GM21825 (cell line): ENCODE data around the gene SMPDL3A.
"Not testable (repeated sequence)": the region's sequence is repeated elsewhere in the genome, so short reads cannot be mapped to it uniquely, and the experiment has no call there.

Experiments
- ATAC-seq: cut with Tn5 transposase; IDR thresholded peaks from one replicate; pipeline ENCODE4 v1.9.1; 2021; ENCODE audit warnings: mild to moderate bottlenecking, moderate library complexity; ENCODE audit not compliant: unreplicated experiment

Gene SMPDL3A

DNA sequence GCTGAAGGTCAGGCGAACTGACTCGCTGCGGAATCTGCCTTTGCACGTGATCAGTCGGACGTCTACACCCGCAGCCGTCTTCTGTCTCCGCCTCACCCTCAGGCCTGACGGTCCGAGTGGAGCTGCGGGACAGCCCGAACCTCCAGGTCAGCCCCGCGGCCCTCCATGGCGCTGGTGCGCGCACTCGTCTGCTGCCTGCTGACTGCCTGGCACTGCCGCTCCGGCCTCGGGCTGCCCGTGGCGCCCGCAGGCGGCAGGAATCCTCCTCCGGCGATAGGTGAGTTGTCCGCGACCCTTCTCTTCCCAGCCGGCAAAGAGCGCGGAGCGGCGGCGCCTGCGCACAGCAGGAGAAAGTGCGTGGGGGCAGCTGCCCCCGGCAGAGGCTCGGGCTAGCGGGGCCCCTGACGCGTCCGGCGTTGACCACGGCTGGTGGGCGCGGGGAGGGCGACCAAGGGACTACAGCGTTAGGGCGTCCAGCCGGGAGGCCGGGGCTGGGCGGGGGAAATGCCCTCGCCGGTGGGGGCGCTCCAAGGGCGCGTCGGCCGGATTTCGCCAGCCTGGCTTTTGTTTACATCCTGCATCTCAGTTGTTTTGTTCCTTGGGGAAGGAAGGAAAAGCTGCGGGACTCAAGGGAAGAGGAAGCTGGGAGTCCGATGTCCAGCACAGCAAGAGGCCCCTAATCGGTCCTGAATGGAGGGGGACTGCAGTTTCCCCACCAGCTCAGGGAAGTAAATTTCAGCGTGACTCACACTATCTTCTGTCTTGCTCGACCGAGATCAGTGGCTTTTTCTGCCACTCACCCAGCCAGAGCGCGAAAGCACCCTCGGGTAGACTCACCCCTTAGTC, at the start of gene SMPDL3A:
Gene SMPDL3A, plus strand, starts transcription at position 77 of the 846 bp plus-strand sequence. Its CDS starts 89 bp downstream, at position 166.
- peak; percentile 68 for ATAC-seq

- no peak for ATAC-seq
Observed at GRCh38 chr6:122740091-122740490, 49.0 kb upstream of the SMPDL3A start.

DNA sequence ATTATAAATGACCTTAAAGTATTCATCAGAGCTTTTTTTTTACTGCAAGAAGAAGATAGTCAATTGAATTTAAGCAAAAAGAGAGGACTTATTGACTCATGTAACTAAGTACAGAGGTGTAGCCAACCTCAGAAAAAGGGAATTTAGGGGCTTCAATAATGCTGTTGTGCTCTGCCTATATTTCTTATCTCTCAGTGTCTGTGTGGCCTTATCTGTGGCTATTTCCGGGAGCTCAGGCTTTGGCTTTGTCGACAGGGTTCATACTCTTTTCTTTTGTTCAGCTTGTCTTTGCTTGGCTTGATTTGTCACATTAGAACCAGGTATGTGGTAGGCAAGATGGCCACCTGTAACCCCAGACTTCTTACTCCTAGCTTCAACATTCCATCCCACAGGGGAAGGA, 48.1 kb upstream of the SMPDL3A start:
- no peak for ATAC-seq

GRCh38 chr6:122744247-122744646, 44.8 kb upstream of the SMPDL3A start:
- ATAC-seq, result not testable (repeated sequence)

GRCh38 chr6:122744856-122745255, 44.2 kb upstream of the SMPDL3A start:
- ATAC-seq, result not testable (repeated sequence)

- no peak for ATAC-seq
Observed at GRCh38 chr6:122746688-122747087, 42.4 kb upstream of the SMPDL3A start.

- no peak for ATAC-seq
Observed at GRCh38 chr6:122747573-122747972, 41.5 kb upstream of the SMPDL3A start.

GRCh38 chr6:122748945-122749344, 40.1 kb upstream of the SMPDL3A start:
- not testable (repeated sequence) for ATAC-seq

DNA sequence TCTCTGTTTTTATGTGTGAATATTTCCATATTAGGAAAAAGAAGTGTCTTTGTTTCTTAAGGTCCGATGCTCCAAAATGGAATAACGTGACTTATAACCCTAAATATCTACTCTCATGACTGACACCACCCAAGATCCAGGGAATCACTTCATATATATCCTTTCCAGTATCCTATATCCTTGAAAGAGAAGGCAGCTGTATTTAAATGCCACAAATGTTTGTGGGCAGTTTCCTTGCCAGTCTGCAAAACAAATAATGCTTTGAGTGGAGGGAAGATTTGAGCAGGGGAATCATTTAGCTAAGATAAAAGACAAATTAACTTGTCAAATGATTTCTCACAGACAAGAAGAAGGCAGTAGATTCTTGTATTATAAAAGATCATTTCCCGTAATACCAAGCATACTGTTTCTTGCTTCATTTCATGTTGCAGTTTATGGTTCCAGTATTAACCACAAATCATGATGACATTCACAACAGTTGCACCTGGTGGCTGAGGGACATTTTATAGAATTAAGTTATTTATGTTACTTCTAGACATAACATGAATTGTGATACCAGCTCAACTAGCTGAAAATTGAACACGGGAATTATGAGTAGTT, 39.5 kb upstream of the SMPDL3A start:
- no peak for ATAC-seq

GRCh38 chr6:122751326-122751725, 37.7 kb upstream of the SMPDL3A start:
- ATAC-seq, result peak; percentile 84

- ATAC-seq, result no peak
Observed at GRCh38 chr6:122752459-122752858, 36.6 kb upstream of the SMPDL3A start.

DNA sequence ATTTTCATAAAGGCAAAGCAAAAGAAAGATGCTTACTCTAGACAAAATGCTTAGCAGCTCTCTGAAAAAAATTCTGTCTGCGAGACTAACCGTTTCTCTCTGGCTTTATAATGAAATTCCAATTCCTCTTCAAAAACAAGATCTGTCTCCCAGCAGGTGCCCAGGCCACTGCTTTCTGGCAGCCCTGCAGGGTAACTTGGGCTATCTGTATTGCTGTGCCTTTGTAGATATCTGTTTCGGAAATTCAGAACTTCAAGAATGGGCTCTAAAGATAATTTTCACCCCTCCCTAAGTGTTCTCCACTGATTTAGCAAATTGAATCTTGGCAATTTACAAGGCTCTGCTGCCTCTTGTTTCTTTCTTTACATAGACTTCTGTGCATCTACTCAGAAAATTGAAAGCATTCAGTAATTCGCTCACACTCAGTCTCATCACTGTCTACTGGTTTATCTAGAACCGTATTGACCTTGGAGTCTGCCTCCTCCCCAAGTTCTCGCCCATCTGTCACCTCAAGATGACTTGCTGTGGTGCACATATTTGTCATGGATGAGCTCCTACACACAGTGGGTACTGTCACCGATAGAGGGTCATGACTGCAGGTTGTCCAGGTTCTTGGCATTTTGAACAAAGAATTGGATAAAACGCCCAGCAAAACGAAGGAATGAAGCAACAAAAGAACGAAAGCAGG, 35.9 kb upstream of the SMPDL3A start:
- ATAC-seq, result no peak

- ATAC-seq, result no peak
Observed at GRCh38 chr6:122753688-122754056, 35.4 kb upstream of the SMPDL3A start.

DNA sequence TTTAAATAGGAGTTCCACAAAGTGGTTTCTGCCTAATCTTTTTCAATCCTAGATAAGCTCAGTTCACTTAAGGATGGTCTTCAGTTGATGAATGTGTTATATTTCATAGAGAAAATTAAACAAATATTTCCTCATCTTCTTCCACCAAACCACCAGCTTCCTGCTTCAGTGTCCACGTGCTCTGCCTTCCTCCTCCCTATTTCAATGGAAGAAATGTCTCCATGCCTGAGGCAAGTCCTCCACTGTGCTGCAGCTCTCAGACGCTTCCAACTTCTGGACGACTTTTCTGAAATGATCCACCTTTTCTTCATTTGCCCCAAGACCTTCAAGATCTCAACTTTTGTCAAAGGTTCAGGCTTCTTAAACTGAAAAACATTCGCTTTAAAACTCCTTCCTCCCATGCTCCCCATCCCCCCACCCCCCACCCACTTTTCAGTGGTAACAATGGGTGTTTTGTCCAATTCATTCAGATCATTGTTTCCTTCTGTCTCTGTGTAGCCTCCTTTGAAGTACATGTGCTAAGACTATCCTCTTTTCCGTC, 34.8 kb upstream of the SMPDL3A start:
- no peak for ATAC-seq

DNA sequence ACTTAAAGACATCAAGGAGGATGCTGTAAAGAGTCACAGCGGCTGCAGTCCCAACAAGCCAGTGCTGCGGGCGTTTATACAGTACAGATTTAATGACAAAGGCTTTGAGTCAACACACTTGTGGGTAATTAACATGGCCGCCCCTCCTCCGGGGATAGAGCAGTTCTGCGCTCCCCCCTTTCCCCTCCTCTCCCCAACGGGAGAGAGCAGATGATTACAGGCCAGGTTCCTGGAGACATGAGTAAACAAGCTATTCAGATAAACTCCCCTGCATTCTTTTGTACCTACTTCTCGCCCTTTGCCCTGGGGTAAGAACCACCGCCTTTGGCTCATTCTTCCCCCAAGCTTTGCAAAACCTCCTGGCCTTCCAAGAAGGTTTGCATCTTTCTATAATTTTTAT, 33.2 kb upstream of the SMPDL3A start:
- ATAC-seq, result no peak

DNA sequence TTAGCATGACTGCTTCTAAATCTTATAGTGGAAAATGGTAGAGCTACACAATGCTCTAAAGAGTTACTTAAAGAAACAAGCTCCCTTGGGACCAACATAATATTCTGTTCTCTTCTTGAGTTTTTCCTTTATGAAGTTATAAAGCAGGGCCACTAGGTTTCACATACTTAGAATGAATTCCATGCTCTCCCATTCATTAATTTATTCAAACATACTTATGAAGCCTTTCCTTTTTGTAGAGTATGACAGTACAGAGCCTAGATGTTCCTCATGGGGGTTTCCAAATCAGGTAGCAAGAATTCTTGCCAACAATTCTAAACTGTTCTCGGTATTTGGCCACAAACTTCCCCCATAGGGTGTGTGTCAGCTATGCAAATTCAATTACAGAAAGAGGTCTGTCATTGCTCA, 30.1 kb upstream of the SMPDL3A start:
- peak; percentile 99 for ATAC-seq

DNA sequence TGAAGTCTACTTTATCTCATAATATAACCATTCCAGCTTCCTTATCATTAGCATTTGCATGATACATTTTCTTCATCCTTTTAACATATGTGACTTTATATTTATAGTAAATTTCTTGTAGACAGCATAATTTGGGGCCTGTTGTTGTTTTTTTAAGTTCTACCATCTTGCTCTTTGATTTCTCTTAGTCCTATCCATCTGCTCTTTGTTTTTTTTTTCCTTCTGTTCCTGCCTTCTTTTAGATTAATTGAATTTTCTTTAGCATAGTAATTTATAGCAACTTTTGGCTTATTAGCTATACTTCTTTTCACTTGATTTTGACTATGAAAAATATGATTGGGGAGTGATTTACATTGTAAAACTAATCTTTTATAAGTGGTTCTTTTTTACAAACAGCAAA, 28.7 kb upstream of the SMPDL3A start:
- ATAC-seq, result no peak

GRCh38 chr6:122766256-122766655, 22.8 kb upstream of the SMPDL3A start:
- ATAC-seq, result no peak

GRCh38 chr6:122770835-122771601, 18.0 kb upstream of the SMPDL3A start:
- no peak for ATAC-seq

- no peak for ATAC-seq
Observed at GRCh38 chr6:122772724-122773415, 16.2 kb upstream of the SMPDL3A start.
